NB4 (cell line): ENCODE results near the gene DHRS7.

Experiments
- DNase-seq: peaks from one replicate; pipeline ENCODE4 v3.0.0; 2010; ENCODE audit warnings: low read depth
- H3K4me3 ChIP-seq: one replicate; pipeline ENCODE4 v1.5.1; 2011; ENCODE audit warnings: mild to moderate bottlenecking, low read depth, low read length, moderate library complexity
- MAX ChIP-seq: IDR thresholded peaks from 2 replicates; pipeline ENCODE4 v1.6.1; 2011; ENCODE audit warnings: low read depth, low read length
- MYC ChIP-seq: IDR thresholded peaks from 2 replicates; pipeline ENCODE4 v1.6.1; 2011; ENCODE audit warnings: low read depth, low read length
- POLR2A ChIP-seq: IDR thresholded peaks from 2 replicates; pipeline ENCODE4 v1.6.1; 2011; ENCODE audit warnings: mild to moderate bottlenecking; ENCODE audit not compliant: insufficient read length; ENCODE audit errors: extremely low read depth
- TF ChIP-seq, protein P1 (sequence below): IDR thresholded peaks from one replicate; pipeline ENCODE4 v1.5.1; 2012; ENCODE audit warnings: low read depth, low read length

The DHRS7 gene

DNA sequence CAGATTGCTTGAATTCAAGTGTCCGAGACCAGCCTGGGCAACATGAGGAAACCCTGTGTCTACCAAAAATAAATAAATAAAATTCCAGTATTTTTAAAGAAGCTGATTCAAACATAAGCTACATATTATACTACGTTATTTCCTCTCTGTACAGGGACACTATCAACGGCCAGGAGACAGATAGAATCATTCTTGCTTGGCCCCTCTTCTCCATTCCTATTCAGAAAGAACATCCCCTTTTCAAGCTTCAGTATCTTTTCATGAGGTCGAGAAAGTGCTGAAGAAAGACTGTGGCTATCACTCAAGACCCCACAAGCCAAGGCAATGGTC, 314 bp upstream of the DHRS7 start:
- TF ChIP-seq, protein P1, sequence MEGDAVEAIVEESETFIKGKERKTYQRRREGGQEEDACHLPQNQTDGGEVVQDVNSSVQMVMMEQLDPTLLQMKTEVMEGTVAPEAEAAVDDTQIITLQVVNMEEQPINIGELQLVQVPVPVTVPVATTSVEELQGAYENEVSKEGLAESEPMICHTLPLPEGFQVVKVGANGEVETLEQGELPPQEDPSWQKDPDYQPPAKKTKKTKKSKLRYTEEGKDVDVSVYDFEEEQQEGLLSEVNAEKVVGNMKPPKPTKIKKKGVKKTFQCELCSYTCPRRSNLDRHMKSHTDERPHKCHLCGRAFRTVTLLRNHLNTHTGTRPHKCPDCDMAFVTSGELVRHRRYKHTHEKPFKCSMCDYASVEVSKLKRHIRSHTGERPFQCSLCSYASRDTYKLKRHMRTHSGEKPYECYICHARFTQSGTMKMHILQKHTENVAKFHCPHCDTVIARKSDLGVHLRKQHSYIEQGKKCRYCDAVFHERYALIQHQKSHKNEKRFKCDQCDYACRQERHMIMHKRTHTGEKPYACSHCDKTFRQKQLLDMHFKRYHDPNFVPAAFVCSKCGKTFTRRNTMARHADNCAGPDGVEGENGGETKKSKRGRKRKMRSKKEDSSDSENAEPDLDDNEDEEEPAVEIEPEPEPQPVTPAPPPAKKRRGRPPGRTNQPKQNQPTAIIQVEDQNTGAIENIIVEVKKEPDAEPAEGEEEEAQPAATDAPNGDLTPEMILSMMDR, result no peak
- TF ChIP-seq POLR2A, result no peak
- TF ChIP-seq MYC, result no peak; the same call in 1 of the 2 replicates
- TF ChIP-seq MAX, result no peak
- no peak for DNase-seq

GRCh38 chr14:60164404-60164711, 840 bp downstream of the DHRS7 start:
- TF ChIP-seq MYC (0 out of 2 replicates have a peak, but pooled peaks have one; percentile 4), MAX (no peak)
- peak overlapping the region; percentile 90 for H3K4me3 ChIP-seq
- DNase-seq, result no peak

More for the DNA sequence above, 314 bp upstream of the DHRS7 start:
- H3K4me3 ChIP-seq, result peak overlapping the region; percentile 54

DNA sequence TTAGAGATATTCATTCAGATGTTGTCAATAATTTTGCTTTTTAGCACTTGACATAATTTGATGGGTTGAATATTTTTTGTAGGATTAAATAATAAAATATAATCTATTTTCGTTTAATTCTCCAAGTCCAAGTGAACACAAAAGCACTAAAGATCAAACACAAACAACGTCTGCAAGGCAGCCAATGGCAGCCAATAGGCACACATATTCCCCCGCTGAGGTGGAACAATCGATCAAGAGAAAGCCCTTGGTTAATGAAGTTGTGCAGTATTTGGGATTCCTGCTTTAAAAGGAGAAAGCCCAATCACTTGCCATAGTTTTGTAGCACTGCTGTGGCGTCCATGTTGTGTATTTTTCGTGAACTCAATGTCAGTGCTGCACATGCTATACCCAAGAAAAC, 1.5 kb downstream of the DHRS7 start:
- H3K4me3 ChIP-seq, result peak overlapping the region; percentile 90
- TF ChIP-seq MAX, result no peak
- no peak for TF ChIP-seq MYC
- no peak for TF ChIP-seq POLR2A
- TF ChIP-seq, protein P1, result no peak
- DNase-seq, result peak; percentile 20

DNA sequence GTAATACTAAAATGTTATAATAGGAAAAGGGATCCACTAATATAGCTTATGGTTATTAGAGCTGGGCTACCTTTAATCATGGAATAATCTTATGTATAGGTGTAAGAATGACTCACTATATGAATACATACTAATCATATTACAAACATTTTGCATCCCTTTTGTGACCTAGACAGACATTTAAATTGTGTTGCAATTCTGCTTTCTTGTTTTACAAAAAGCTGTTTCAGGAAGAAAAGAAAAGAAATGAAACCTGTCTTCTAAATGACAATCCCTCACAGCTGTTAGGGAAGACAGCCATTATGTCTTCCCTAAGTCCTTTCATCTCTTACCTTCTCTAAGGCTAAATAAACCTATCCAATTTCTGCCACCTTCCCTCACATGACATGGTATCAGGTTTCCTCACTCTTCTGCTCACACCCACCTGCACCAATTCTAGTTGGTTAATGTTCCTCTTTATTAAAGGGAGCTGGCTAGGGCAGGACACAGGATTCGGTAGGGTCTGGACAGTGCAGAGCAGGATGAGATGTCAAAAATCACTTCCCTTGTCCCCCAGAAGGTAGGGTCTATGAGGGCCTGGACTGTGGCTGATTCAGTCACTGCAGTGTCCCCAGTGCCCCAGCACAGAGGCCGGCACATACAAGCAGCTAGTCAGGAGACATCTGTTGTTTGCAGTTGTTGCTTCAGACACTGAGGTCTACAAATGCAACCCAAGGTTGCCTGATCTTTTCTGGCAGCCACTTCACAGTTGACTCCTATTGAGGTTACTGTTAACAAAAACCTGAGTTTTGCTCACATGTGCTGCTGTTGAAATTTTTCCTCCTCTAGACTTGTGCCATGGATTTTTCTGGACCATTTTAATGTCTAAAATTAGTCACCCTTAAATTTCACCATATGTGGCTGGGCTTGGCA, 3.7 kb downstream of the DHRS7 start:
- TF ChIP-seq MAX, result no peak
- no peak for TF ChIP-seq MYC
- TF ChIP-seq POLR2A, result no peak
- TF ChIP-seq, protein P1, result no peak
- peak; percentile 13 for DNase-seq
- H3K4me3 ChIP-seq, result no peak overlapping the region

DNA sequence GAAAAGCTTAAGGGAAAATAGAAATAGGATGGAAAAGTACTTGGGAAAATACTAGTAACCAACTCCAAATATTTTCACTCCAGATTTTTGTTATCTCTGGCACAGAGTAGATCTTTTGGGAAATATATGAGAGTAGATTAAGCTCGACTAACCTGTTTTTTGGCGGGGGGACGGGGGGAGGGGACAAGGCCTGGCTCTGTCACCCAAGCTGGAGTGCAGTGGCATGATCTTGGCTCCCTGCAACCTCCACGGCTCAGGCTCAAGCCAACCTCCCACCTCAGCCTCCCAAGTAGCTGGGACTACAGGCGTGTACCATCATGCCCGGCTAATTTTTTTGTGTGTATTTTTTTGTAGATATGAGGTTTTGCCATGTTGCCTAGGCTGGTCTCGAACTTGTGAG, 4.8 kb downstream of the DHRS7 start:
- no peak overlapping the region for H3K4me3 ChIP-seq
- TF ChIP-seq POLR2A (no peak), MAX (no peak), MYC (no peak)
- TF ChIP-seq, protein P1, result no peak
- DNase-seq, result no peak

DNA sequence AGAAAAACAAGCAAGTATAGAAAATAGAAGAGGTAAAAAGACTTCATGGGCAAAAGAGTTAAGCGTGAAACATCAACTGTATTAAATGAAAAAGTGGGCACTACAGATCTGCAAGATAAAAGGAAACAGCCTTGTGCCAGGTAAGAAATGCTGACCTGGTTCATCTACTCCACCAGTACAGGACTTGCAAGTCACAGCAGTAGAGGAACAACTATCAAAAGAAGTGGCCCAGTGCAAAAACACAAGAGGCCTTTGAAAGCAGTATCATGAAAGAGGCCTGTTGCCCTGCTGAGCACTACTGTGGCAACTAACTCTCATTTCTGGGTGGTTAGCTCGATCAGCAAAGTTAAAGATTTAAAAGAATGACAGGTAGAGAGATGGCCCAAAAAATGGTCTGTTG, 10.5 kb downstream of the DHRS7 start:
- no peak overlapping the region for H3K4me3 ChIP-seq
- DNase-seq, result peak; percentile 36
- no peak for TF ChIP-seq POLR2A
- TF ChIP-seq MYC, result no peak
- no peak for TF ChIP-seq MAX
- TF ChIP-seq, protein P1, result no peak
